Fibroblast of skin of right quadriceps (primary cell): ENCODE measurements around the gene DLX5.
"Not testable (repeated sequence)": the region's sequence is repeated elsewhere in the genome, so short reads cannot be mapped to it uniquely, and the experiment has no call there.

Source experiments
- DNase-seq: peaks from one replicate; pipeline ENCODE4 v3.0.0-alpha.2; 2013

DLX5 gene

DNA sequence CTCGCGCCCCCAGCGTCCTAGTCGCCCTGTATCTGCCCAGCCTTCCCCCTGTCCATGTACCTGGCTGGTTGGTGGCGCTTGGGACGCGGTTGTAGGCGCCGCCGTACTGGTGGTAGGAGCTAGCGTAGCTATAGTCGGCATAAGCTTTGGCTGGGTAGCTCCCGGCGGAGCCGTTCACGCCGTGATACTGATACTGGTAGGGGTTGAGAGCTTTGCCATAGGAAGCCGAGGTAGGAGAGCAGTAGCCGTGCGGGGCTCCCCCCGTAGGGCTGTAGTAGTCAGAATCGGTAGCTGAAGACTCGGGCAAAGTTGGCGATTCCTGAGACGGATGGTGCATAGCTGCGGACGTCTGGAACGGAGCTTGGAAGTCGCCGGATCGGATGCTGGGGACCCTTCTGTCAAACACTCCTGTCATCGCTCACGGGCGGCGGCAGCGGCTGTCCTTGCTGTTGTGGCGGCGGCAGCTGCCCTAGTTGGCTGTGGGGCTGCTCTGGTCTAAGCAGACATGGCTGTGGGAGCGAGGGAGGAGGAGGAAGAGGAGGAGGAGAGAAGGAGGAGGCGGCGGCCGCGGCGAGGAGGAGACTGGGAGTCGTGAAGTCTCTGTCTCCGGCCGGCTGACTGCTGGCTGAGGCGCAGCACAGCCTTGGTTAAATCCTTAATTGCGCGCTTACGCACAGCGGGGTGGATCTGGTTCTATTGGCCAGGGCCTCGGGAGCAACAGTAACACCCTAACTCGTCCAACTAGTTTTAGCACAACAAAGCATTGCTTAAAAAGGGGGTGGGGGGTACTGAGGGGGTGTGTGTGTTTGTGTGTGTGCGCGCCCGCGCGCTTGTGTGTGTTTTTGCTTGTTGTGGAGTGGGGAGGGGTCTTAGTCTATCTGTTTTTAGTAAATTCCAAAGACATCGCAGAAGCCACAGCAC, at the start of gene DLX5:
DLX5 (minus strand) TSS at position 623 of the 921 bp plus-strand sequence; CDS start at position 415, 208 bp downstream.
- DNase-seq: peak; percentile 47

DNA sequence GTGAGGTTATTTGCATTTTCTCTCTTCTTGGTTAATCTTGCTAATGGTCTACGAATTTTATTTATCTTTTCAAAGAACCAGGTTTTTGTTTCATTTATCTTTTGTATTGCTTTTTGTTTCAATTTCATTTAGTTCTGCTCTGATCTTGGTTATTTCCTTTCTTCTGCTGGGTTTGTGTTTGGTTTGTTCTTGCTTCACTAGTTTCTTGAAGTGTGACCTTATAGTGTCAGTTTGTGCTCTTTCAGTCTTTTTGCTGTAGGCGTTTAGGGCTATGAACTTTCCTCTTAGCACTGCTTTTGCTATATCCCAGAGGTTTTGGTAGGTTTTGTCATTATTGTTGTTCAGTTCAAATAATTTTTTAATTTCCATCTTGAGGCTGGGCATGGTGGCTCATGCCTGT, 47.4 kb upstream of the DLX5 start:
- not testable (repeated sequence) for DNase-seq

DNA sequence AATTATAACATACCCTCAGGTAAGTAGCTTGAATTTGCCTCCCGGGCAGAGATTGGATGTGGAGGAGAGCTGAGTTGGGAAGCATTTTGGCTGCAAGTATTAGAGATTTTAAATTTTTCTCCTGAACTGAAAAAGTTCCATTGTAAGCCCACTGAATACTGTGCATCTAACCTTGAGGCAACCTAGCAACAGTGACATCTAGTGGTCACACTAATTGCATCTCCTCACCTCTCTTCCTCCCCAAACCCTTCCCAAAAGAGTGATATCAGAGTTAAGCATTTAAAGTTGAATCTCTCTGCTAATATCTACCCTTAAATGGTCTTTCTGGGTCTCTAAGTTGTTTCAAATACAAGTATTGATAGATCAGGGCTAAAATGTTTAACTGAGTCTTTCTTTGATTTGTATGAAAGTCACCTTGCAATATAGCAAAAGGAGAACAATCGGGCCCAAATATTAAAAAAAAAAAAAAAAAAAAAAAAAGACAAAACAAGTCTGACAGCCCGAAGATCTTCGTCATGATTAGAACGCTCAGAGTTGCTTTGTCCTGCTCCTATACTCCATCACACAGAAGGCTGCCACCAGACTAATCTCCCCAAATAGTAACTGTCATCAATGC, 40.4 kb upstream of the DLX5 start:
- peak; percentile 32 for DNase-seq

DNA sequence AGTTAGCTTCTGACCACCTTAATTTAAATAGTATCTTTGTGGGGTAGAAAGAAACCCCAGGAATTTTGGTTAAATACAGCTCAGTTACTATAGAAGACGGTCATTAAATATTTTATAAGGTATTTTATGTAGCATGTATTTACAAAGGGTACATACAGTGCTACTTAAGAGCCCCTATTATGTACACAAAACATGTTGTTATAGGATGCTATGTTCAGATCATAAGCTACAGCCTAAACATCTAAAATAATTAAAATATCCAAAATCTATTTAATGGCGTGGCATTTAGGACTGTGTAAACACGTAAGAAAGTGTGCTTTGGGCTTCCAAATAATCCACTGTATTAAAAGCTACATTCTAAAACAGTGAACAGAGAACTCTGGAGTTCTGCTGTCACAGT, 39.4 kb upstream of the DLX5 start:
- no peak for DNase-seq

DNA sequence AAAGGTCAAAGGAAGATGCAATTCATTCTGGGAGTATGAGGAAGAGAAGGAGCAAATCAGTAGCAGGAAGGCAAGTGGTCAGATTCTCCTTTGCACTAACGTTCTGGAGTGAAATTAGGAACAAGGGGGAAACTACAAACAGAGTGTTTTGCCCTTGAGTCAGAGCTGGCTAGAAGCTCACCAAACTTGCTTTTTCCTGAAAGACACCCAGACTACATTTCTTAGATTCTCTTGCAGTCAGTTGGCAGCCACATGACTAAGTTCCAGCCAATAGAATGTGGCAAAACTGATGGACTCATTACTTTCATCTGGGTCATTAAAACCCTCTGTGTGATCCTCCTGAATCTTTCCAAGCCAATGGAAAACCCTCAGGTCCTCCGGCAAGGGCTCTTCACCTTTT, 18.6 kb upstream of the DLX5 start:
- DNase-seq: no peak

DNA sequence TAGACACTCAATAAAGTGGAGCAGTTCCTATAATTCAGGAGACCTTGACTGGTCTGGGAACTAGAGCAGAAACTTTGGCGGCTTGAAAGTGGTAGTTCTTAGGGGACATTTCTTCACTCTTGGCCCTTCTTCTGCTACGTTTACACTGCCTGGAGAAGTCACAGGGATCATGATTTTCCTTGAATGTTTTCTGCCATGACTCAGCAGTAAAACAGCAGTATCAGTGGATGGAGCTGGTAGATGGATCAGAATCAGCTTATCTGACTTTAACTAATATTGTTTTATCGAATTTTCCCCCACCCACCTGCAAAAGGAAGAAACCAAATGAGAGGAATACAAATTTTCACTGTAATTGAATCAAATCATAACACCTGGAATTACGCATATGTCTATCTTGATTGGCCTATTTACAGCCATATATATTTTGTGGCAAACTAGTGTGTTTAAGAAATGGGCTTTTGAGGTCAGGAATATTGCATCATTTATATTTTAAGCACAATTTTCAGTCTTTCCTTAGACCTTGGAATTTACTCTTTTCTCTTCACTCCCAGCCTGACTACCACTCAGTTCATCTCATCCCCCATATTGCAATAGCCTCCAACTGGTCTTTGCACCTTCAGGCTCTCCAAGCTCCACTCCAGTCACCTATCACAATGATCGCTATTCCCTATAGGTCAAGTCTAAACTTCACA, 14.9 kb upstream of the DLX5 start:
- no peak for DNase-seq

DNA sequence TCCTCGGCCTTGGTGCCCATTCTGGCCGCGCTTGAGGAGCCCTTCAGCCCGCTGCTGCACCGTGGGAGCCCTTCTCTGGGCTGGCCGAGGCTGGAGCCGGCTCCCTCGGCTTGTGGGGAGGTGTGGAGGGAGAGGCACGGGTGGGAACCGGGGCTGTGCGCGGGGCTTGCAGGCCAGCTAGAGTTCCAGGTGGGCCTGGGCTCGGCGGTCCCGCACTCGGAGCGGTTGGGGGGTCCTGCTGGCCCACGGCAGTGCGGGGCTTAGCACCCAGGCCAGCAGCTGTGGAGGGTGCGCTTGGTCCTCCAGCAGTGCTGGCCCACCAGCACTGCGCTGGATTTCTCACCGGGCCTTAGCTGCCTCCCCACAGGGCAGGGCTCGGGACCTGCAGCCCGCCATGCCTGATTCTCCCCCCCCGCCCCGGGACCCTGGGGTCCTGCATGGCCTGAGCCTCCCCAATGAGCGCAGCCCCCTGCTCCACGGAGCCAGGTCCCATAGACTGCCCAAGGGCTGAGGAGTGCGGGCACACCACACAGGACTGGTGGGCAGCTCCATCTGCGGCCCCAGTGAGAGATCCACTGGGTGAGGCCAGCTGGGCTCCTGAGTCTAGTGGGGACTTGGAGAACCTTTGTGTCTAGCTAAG, 9.7 kb upstream of the DLX5 start:
- DNase-seq: not testable (repeated sequence)

DNA sequence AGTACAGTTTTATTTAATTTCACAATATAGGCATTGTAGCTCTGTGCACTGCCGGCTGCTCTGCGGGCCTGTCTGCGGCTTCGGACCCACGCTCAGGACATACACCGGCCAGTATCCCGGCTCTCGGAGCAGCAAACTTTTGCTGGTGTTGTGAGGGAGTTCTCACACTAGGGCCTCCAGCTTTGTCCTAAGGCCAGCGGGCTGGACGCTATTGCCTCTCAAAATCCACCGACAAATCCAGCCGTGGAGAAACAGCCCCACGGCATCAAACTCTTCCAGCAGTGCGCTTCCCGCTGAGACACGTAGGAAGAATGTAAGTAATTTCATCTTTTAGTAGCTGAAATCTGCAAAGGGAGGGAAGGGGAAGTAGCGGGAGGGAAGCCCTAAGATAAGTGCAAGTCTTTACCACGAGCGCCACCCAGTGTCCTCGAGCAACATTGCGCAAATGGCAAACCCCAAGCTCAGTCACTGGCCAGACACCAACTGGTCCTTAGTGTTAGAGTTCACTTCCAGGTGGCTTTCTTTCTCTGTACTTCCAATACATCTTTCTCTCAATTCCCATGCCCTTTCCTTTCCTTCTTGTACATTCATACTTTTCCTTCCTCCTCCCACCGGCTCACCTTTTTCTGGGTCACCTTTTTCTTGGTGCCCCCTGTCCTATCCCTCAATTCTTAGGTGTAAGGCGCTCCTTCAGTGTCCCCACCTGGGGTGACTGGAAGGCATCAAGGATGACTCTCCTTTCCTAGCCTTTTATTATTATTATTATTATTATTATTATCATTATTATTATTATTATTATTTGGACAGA, 3.0 kb upstream of the DLX5 start:
- DNase-seq: peak; percentile 83

DNA sequence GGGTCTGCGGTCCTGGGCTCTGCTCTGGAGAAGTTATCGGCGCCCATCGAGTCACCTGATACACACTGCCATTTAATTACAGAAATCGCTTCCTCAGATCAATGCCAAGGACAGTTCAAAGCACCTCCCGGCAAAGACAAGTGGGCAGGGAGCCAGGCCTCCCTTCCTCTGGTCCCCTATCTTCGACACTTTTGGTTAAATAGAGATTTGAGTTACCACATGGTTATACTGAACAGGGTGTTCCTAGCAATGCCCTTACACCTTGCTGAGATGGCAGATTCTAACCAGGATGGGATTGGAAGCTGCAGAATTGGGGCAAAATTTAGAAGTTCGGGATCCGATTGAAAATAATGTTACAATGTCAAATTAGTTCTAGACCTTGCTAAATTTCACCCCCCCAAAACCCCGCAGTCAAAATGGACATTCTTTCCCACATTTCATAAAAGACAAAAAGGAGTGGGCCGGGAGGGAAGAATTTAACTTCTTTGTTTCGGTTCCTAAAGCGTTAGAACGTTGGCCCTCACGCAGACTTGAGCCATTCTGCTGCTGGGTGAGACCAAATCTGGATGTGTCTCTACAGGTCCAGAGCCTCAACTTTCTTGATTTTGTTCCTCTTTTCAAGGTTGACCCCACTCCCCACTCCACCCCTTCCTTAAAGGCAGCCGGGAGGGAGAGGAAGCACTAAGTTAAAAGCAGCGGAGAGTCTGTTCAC, 2.2 kb upstream of the DLX5 start:
- DNase-seq: no peak

DNA sequence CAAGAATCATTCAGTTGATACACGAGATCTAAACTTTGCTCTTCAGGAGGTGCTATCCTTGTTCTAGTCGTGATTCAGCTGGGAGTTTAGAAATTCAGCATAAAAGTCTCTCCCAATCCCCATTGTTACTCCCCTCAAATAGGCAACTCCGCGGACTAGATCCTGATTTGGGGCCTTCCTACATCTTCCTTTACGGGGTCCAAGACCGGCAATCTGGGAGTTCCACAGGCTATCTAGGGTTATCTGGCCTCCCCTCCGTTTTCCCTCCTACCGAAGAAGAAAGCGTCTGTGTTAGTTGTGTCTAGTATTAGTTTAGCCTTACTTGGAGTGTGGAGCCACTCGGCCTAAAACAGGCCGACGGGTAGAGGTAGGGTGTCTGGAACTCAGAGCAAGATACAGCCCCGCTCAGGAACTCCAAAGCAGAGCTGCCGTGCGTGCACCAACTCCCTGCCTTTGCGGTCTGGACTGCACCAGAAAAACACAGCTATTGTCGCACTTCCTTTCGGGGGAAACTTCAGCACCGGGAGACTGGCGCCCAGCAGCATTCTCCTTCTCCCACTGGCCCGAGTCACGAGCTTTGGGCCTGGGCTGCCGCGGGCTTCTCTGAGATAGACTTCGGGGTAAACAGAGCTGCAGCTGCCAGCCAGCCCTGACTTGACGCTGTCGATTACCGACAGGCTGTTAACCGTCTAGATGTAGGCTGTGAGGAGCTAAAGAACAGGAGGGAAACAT, 1.5 kb upstream of the DLX5 start:
- no peak for DNase-seq

DNA sequence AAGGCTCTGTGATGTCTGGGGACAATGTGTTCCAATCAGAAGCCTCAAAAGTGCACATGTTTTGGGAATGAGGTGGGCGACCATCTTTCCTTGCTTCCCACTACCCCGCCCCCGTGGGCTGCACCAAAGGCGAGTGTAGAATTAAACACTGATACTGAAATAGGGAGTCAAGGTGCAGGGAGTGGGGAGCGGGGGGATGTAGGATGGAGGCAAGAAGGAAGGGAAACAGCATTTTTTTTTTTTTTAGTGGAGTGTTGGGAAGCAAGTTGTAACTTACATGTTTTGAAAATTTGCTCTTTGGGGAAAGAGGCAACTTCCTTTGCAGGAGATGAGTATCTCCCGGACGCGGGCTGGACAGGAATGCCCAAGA, 484 bp upstream of the DLX5 start:
- no peak for DNase-seq

DNA sequence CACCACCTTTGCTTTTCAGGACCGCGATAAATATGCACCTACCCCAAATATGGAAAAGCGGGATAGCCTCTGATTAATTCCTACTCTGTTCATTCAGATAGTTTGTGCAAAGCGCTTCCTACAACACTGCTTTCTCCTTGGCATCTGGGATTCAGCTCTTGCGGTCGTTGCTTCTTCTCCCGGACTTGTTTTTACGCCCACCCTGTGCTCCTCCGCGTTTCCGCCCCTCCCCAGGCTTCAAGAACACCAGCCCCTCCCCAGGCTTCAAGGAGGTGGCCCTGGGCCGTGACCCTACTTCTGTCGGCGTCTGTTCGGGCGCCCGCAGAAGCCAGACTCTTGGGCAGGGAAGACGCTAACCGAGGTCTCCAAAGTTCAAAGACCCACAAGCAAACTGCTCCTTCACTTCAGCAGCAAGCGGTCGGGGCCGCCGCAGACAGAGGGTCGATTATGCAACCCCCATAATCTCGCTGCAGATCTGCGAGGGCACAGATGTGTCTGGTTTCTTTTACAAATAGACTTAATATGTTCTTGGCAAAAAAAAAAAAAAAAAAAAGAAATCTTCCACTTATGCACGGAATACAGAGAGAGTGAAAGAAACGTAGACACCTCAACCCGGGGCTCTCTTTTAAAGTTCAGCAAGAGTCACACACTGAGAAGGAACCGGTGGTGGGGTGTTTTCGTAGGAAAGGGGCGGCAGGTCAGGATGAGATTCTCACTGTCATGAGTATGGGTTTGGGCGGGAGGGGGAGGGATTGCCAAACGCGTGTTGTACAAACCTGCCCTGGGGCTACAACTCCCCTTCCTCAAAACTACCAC, 1.9 kb downstream of the DLX5 start:
- no peak for DNase-seq

DNA sequence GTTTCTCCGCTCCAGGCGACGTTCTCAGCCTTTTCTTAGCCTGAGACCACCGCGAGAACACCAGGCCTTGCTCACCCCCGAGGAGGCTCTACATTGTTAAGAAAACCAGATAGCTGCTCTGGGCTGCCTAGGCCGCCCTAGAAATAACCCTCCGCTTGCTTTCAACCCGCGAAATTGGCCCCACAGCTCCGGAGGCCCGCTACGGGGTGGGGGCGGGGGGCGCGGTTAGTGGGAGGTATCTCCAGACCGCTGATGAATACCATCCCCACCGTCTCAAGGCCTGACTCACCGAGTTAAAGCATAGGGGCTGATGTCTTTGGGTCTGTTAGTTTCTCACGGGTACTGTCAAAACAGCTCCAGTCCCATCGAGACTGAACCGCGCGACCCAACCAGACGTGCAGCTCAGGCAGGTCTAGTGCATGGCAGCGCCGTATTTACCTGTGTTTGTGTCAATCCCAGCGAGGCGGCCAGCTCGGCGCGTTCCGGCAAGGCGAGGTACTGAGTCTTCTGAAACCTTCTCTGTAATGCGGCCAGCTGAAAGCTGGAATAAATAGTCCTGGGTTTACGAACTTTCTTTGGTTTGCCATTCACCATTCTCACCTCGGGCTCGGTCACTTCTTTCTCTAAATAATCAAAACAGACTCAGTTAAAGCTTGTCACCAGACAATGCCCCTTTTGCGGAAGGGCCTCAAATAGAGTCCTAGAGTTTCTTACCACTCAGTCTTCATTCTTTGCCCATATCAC, 2.7 kb downstream of the DLX5 start:
- DNase-seq: no peak

DNA sequence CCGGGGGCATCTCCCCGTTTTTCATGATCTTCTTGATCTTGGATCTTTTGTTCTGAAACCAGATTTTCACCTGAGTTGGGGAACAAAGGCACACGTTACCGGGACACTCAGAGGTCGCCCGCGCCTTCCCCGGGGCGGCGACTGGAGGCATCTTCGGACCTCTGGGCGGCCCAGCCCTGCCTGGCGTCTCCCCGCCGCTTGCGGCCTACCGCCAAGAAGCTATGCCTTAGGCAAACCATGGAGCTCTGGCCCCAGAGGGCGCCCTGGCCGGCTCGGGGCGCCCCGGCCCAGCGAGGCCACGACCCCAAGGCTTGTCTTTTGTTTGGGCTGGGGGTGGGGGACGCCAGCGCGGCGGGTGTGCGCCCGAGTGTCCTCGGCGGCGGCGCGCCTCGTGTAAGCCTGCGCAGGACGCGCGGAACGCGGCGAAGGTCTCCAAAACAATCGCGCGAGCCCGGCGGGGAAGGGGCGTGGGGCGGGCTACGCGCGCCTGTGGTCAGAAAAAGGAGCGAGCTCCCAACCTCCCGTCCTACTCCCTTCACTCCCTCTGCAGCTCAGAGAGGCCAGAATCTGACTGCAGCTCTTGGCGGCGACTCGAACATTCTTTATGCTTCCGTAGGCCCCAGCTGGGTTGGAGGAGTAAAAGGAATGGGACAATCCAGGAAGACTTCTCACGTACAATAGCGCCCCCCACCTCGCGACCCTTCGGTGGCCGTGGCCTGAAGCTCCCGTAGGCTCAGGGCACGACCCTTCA, 3.5 kb downstream of the DLX5 start:
- DNase-seq: no peak

DNA sequence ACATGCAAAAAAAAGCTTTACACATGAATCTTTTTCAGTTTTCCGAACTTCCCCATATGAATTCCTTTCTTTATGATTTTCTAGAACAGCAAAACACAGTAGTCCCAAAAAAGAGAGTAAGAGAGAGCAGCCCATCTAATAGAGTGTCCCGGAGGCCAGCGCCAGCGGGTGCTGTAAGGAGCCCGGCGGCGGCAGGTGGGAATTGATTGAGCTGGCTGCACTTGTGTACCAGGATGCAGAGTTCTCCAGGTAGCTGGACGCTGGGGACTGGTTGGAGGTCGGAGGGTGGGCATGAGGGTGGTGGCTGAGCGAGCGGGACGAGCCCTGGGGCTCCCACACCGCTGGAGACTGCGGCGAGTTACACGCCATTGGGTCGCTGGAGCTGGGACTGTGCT, 4.0 kb downstream of the DLX5 start:
- no peak for DNase-seq

DNA sequence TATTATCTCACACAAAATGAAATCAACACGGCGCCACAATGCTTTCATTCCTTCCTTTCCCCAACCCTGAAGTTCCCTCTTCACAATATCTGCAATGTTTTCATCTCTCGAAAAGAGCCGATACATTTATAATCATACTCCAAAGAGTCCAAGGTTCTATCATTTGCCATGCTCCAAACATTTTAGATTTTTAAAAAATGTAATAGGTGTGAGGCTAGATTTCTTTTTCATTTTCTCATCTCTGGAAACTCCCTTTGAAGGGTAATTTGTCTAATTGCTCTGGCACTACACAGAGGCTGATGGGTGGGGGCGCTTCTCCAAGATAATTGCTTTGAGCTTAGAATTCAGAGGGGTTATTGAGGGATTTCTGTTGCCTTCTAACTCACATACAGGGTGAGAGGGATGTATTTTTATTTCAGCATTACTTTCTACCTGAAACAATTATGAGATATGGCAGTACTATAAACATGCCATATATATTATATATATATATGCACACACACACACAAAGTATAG, 4.9 kb downstream of the DLX5 start:
- no peak for DNase-seq

DNA sequence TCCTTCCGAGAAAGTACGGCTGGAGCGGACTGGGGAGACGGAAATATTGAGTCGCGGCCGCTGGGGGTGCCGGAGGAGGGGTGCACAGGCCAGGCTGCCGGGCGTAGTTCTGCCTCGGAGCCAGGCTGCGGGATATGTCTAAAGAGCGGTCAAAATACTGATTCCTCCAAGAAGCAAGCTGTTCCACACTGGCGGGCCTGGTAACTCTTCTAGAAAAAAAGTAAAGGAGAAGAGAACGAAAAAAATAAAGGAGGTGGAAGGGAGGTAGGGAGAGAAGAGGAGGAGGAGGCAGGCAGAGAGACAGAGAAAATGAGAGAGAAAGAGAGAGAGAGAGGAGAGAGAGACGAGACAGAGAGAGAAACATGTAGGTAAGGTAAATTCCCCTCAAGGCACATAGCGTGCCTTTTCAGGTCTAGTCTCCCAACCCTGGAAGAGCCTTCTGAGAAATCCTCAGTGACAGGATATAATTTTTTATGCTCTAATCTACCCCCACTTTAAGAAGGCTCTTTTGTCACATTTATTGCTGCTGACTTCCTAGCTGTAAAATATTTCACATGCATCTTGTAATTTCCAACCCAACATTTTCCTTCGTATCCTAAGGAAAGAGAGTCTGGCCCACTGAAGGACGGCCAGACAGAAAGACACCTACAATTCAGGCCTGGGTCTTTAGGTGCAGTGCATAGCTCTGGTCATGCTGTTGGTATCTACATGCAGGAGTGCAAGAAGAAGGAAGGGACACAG, 5.7 kb downstream of the DLX5 start:
- no peak for DNase-seq

DNA sequence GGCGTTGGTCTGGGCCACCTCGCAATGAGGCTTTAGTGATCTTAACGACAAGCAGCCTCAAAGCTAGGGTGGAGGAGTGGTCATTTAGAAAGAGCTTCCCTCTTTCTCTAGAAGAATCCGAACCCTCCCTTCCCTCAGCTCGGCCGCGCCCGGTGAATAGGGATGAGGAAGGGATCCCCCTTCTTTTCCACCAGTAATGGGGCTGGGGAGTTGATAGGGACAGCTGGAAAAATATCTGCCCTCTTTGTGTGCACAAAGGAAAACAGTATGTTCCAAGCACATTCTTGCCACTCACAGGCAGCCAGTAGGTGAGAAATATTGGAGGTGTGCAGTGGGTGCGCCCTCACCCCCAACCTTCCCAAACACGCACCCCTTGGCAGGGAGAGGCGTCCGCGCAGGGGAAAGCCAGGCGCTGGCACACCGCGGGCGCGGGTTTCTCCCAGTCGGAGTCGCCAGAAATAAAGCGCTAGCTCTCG, 6.5 kb downstream of the DLX5 start:
- no peak for DNase-seq
